ENCODE results near the gene ZNF365.
"Not testable (repeated sequence)": the region's sequence is repeated elsewhere in the genome, so short reads cannot be mapped to it uniquely, and the experiment has no call there.

The ZNF365 gene

DNA sequence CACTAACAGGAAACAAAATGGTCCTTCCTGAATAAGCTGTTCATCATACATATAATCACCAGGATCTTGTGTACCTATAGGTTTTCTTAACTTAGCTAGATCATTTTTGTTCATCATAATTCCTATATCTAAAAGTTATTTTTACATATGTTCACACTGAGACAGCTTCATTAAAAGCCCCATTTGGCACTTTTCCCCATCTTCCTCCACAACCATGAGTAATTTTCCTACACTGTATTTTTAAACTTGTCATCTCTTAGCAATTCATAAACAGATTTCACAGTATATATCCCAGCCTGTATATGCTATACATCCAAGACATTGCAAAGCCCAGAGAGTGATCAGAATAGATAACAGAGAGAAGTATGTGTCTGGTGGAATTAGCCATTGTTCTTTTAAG, 28.3 kb downstream of the ZNF365 start:
- intact Hi-C loops (cut with DNase I): loop anchor here (10.0 kb wide), 1 partner anchor 138 kb away; the partner anchor contains the start of gene RTKN2
- no peak for DNase-seq

DNA sequence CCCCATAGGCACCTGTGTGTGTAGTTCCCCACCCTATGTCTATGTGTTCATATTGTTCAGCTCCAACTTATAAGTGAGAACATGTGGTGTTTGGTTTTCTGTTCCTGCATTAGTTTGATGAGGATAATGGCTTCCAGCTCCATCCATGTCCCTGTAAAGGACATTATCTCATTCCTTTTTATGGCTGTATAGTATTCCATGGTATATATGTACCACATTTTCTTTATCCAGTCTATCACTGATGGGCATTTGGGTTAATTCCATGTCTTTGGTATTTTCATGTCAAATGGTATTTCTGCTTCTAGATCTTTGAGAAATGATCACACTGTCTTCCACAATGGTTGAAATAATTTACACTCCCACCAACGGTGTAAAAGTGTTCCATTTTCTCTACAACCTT, 36.4 kb downstream of the ZNF365 start:
- DNase-seq; intact Hi-C loops (cut with DNase I): not testable (repeated sequence)

DNA sequence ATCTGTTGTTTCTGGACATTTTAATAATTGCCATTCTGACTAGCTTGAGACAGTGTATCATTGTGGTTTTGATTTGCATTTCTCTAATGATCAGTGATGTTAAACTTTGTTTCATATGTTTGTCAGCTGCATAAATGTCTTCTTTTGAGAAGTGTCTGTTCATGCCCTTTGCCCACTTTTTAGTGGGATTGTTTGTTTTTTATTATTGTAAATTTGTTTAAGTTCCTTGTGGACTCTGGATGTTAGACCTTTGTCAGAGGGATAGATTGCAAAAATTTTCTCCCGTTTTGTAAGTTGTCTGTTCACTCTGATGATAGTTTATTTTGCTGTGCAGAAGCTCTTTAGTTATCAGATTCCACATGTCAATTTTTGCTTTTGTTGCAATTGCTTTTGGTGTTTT, 36.8 kb downstream of the ZNF365 start:
- DNase-seq; intact Hi-C loops (cut with DNase I): not testable (repeated sequence)

DNA sequence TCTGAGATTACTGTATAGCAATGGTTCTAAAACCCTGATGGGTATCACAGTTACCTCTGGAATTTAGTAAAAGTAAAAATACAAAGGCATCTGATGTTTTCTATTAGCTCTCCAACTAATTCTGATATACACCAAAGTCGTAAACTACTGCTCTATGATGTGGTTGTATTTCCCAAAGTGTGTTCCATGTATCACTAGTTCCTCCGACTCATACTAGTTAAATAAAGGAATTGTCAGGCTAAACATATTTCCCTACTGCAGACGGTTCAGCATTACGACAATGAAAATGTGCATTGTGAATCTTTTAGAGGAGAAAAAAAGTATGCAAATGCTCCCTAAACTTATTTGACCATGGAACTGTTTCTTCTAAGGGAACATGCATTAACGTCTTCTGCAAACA, 38.9 kb downstream of the ZNF365 start:
- DNase-seq: no peak
- intact Hi-C loops (cut with DNase I): no loop called here

DNA sequence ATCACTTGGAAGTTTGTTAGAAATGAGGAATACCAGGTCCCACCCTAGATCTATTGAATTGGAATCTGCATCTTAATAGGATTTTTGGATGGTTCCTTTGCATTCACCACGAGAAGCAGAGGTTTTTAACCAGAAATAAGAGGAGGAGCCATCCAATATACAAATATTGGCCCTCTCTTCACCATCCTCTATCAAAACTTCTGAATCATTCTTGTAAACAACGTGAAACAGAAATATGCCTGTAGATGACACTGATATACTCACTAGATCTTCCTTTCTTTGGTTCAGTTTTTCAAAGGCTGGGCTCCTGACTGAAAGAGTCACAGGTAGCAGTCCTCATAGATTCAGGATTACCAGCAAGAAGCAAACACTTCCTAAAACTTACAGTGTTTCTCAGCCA, 39.5 kb downstream of the ZNF365 start:
- intact Hi-C loops (cut with DNase I): no loop called here
- no peak for DNase-seq

DNA sequence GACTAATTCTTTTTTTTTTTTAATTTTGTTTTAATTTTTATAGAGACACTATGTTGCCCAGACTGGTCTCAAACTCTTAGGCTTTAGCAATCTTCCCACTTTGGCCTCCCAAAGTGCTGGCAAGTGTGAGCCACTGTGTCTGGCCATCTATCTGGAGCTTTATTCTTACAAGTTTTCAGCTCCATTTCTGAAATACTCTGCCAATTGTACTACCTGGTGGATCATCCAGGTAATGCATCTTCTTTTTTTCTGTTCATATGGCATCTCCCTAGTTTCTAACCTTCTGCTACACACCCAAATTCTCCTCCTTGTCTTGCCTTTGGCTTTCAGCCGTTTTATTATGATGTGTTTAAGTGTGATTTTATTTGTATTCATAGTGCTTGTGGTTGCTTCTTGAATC, 40.2 kb downstream of the ZNF365 start:
- intact Hi-C loops (cut with DNase I): no loop called here
- DNase-seq: no peak

DNA sequence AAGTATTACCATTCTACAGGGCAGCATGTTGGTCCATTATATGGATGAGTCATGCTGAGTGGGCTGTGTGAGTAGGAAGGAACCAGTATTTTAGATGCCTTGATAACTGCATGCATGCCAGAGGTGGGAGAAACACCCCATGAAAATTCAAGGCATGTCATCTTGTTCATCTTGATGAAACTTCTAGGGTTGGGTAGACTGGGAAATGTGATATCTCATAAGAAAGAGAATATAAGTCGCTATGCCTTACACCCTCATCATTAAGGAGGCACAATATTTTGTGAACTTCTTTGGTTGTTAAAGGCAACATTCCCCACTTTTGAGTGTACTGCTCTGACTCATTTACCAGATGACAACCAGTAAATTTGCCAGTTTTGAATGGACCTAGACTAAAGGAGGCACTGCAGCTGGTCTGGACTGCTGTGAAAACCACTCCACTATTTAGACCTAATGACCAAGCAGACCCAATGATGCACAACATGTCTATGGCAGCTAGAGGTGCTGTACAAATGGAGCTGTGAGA, 48.0 kb downstream of the ZNF365 start:
- DNase-seq: no peak
- intact Hi-C loops (cut with DNase I): no loop called here

DNA sequence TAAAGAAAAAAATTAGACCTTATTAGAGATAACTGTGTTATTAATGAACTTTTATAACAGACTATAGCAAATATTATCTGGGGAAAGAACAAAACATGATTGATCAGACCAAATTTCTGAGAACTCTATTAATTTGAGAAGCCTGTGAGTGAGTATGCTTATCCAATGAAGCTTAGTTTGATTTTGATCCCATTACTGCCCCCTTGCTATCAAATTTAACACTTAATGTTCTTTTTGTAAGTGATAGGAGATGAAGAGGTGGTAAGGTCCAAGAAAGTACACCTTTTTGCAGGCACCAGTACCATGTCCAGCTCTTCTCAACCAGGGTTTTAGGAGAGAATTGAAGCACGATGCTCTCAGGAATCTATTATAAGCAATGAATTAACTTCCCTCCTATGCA, 49.9 kb downstream of the ZNF365 start:
- DNase-seq: no peak
- intact Hi-C loops (cut with DNase I): no loop called here

DNA sequence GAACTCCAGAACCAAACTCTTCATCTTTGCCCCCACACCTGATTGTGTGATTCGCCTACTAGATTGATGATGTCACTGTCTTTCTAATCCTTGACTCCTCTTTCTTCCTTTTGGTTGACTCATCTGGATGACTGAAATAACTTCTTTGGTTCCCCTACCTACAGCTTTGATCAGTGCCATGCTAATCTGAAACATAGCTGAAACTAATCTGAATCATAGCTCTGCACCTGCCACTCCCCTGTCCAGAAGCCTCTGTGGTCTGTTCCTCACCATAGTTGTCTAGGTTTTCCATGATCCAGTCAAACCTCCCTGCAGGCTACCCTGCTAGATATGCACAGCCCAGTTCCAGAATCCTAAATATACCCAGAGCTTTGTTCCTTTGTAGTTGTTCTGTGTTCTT, 51.9 kb downstream of the ZNF365 start:
- intact Hi-C loops (cut with DNase I): no loop called here
- peak in 13 of 42 donors; percentile 1 to 63 (median 28) for DNase-seq

DNA sequence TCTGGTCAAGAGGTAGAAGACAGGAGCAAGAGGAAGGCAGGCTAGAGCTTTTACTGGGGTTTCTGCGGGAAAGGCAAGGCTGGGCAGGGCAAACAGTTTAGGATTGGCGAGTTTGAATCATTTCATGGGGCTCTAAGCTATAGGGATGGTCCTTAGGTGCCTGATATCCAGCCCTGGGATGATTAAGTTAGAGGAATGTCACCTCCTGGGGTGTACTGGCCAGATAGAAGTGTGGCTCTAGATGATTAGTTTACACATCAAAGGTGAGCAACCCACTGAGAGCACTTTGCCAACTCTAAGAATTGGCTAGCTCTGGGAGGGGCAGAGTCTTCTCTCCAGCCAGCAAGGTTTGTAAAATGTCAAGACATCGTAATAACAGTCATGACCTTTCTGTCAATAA, 52.4 kb downstream of the ZNF365 start:
- intact Hi-C loops (cut with DNase I): no loop called here
- no peak for DNase-seq

DNA sequence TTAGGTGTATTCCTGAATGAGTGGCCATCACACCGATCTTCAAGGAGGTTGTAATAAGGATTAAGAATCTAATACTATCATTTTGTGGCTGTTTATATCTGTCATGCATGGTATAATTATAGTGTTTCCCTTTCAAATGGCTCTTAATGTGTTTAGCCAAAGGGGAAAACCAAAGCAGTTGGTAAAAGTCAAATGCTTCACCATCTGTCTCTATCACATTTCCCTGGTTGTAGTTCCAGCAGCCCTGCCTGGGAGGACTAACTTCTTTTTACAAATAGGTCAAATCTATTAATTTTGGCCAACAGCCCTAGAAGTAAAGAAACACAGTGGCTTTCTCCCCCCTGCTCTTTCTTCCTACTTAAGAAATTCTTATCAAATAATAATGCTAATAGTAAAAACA, 56.7 kb downstream of the ZNF365 start:
- no peak for DNase-seq
- intact Hi-C loops (cut with DNase I): no loop called here

DNA sequence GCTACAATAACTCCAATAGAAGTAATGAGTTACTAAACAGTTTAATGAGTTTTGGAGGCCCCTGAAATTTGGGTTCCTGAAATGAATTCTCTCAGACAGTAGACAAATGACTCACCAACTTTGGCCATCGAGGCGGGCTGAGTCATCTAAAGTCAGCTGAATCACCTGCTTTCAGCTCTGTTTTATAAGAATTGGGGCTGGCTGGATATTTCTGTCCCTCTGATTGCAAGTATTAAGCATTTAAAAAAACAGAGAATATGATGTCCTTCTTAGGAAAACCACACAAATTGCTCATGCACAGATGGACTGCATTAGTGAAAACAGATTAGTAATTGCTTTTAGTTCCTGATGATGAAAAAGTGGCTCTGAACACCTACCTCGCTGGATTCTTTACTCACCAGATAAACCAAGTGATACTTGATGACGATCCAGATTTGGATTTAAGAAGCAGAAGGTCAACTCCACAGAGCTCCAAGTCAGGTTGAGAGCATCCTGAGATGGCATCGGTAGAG, 59.1 kb downstream of the ZNF365 start:
- intact Hi-C loops (cut with DNase I): no loop called here
- peak in 37 of 42 donors; percentile 9 to 80 (median 42) for DNase-seq

DNA sequence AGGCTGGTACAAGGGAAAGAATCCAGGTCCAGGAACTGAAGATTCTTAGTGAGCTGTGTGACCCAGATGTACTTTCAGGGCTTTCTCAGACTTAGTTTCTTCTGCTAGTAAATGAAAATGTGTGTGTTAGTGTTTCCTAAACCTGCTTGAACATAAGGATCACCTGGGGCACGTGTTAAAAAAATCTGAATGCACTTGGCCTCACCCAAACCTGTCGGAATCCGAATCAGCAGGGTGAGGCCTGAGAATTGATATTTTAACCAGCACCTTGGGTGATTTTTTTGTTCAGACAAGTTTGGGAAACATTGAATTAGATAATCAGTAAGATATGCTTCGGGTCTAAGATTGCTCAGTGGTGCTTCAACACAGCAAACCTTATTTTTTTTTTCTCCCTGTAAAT, 59.7 kb downstream of the ZNF365 start:
- intact Hi-C loops (cut with DNase I): no loop called here
- DNase-seq: no peak

DNA sequence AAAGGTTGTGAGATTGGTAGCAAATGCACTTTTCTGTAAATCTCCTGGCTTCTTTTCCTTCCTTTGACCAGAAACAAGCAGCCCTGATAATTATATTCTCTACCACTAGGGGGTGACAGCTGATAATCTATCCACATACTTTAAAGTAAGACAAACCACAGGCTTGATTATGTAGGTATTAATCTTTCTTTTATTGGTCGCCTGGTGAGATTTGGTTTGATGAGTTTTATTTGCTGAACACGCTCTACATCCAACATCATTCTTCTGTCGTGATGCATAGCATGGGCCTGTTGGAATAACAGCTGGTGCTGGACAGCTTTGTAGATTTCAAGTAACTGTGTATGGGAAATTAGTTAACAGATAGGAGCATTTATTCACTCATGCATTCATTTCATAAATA, 63.5 kb downstream of the ZNF365 start:
- DNase-seq: peak in 10 of 42 donors; percentile 26 to 75 (median 49)

DNA sequence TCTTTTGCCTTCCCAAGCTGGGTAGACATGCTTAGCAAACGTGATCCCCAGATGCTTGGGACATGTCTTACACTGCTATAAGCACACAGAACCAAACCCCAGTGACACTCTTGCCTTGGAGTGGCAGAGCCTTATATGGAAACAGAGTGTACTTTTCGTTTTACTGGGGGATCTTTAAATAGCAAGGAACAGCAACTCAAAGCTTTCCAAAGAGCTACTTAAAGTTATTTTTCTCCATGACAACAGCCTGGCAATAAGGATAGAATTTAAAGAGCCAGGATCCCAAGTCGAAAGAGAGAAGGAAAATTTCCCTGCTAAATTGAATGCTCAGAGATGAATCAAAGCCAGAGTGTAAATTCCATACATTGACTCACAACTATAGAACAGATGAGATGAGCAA, 67.8 kb downstream of the ZNF365 start:
- peak in 20 of 42 donors; percentile 7 to 71 (median 32) for DNase-seq
- intact Hi-C loops (cut with DNase I): no loop called here

More for the DNA sequence above, 63.5 kb downstream of the ZNF365 start:
- intact Hi-C loops (cut with DNase I): no loop called here

DNA sequence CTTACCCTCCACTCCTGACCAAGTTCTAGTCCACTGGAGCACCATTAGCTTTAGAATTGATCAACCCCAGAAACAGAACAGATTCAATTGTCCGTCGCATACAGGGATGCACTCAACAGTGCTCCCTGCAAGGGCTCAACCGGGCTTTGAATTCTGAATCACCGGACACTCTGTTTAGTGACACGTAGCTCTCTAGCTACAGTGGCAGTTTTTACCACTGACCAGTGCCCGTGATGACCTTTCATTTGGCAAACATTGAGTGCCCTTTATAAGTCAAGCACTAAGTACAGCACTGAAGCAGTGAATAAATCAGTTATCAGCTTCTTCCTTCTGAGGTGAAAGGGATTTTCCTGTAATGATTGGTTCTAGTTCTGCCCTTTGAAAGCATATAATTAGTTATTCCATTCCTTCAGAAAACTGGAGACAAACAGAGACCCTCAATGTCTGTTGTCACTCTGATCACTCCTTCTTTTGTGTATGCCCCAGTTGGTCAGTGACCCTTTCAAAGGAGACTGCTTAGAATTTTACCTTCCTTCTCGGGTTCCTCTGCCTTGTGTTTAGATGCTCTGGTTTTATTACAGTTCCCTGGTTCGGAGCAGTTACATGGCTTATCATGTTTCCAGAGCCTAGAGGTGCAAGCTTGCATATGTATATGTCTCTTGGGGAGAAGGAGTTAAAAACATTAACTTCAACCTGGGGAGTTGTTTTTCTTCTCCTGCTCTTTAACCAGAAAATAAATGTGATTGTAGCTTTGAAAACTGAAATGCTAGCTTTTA, 68.9 kb downstream of the ZNF365 start:
- intact Hi-C loops (cut with DNase I): no loop called here

DNA sequence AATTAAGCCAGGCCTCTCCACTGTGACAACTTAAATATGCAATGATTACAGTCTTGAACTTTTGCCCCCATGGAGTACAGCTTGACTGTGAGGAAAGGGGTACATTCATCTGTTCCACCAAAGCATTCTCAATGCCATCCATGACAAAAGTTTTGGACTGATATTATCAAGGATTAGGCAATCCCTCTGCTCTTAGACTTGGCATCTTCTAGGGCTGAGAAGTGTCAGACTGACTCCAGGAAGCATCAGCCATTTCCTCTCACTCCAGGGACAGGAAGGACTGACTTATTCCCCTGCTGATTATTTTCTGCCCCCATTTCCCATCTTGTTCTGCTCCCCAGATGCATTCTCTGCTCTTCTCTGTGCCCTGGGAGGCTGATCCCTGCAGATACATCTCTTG, 69.7 kb downstream of the ZNF365 start:
- DNase-seq: no peak
- intact Hi-C loops (cut with DNase I): no loop called here

More for the DNA sequence above, 68.9 kb downstream of the ZNF365 start:
- no peak for DNase-seq

DNA sequence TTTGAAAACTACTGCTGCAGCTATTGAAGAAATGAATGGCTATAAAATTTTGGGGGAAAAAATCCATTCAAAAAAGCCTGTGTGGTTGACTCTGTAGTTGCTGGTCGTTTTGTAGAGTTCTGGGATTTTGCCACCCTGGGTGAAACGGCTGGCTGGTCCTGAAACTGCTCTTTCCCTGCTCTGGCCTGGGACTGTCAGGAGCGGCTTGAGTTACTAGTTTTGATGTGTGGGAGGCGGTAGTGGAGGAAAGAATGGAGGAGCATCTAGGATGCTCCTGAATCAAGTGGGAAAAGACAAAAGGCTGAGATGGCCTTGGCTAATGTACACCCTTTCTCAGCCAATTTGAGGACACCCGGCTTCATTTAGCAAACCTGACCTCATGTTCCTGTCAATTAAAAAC, 72.5 kb downstream of the ZNF365 start:
- intact Hi-C loops (cut with DNase I): no loop called here

DNA sequence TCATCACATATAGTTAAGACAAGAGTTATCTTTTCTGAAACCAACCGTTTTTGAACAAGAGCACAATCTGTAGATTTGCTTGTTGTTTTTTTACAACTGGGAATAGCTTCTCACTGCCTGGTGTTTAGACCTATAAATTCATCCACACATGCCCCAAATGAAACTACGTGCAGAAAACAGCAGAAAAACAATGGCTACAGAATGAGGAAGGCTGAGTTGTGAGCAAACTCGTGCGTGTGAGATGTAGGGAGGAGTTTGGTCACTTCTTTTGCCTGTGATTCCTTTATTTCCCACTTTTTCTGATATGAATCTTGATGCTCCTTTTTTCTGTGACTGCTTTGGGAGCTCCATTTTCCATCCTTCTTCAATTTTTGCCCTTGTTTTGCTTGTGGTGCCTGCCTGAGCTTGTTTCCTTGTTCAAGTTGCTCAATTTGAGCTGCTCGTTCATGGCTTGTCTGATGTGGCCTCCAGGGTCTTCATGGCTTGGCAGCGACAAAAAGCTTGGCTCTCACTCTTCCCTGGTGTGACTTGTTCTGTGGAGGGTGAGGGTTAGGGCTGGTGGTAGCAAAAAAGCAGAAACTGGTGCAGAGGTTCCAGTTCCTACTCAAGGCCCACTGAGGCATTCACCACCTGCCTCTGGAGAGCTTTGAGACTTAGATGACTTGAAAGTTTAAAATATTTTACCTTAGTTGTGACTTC, 76.9 kb downstream of the ZNF365 start:
- DNase-seq: no peak
- intact Hi-C loops (cut with DNase I): no loop called here

More for the DNA sequence above, 72.5 kb downstream of the ZNF365 start:
- no peak for DNase-seq

DNA sequence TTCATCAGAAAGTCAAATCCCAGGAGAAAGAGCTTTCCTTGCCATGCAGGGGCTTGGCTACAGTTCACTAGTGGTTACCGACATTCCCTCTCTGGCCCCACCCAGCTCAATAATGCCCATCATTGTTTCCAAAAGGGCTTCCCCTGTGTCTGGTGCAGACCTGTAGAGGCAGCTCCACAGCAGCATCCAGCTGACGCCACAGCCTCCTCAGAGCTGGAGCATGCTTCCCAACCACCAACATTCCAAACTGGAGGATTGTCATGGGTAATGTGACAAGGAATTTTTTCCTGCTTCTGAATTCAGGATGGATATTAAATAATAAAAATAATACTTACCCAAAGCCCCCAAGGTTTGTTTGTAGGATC, 77.4 kb downstream of the ZNF365 start:
- DNase-seq: no peak

More for the DNA sequence above, 77.4 kb downstream of the ZNF365 start:
- intact Hi-C loops (cut with DNase I): no loop called here

Data from head of caudate nucleus (tissue), 42 donors.